Measurements from ENCODE around the gene UQCRH.
A peak's percentile ranks its signal among the peaks of the same experiment; 100 is the strongest.

UQCRH gene
- total RNA-seq, result 61.2 to 119 reads per million in 2 experiments

DNA sequence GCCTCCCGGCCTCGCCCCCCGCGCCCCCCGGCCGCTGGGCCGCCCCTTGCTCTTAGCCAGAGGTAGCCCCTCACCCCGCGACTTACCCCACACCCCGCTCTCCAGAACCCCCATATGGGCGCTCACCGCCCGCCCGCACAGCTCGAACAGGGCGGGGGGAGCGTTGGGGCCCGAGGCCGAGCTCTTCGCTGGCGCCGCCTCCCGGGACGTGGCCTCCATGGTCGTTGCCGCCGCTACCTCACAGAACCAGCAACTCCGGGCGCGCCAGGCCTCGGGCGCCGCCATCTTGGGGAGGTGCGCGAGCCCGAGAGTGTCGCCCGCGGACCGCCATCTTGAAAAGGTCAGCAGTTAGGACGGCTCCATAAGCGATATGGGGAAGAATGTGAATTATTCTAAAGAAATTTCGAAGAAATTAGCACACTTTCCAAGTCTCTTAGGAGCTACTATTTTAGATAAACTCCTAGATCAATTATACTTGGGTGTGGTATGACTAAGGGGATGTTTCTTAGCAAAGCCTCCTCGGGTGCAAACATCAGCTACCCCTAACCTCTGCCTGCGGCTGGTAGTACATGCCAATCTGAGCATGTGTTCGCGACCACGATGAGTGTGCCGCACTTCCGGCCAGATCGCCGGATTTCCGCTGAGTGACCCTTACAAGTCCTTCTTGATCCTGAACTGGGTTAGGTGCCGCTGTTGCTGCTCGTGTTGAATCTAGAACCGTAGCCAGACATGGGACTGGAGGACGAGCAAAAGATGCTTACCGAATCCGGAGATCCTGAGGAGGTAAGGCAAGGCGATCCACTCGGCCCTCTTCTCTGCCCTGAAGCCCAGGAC is at the start of gene UQCRH, which contains the start of gene LRRC41:
Gene UQCRH, plus strand, starts transcription at position 661 of the 834 bp plus-strand sequence. Its CDS starts 69 bp downstream, at position 730.
Gene LRRC41, minus strand, starts transcription at position 579 of the 834 bp plus-strand sequence. Its CDS starts 294 bp downstream, at position 285.
- peak; percentile 88 for DNase-seq (ENCODE audit: low read depth)

DNA sequence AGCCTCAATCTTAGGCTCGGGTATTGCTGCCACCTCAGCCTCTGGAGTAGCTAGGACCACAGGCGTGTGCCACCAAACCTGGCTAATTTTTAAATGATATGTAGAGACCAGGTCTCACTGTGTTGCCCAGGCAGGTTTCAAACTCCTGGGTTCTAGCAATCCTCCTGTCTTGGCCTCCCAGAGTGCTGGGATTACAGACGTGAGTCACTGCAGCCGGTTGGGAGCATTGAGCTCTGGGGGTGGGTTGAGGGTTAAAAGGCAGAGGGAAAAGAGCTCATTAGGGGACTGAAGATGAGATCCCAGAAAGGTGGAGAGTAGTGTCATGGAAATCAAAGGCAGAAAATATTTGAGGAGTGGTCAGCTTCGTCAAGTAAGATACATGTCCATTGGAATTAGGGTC is 48.8 kb upstream of the UQCRH start:
- DNase-seq (ENCODE audit: low read depth), result no peak

DNA sequence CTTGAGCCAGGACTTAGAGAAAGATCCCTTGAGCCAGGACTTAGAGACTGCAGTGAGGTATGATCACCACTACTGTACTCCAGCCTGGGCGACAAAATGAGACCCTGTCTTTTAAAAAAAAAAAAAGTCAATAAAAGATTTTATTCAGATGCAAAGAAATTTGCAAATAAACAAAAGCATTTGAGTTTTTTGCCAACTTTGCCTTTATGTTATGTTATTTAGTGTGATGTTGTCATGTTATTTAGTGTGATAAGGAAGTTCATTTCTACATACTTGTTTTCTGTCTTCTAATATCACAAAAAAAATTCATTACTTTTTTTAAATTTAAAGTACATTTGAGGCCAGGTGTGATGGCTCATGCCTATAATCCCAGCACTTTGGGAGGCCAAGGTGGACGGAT is 47.0 kb upstream of the UQCRH start:
- no peak for DNase-seq (ENCODE audit: low read depth)

DNA sequence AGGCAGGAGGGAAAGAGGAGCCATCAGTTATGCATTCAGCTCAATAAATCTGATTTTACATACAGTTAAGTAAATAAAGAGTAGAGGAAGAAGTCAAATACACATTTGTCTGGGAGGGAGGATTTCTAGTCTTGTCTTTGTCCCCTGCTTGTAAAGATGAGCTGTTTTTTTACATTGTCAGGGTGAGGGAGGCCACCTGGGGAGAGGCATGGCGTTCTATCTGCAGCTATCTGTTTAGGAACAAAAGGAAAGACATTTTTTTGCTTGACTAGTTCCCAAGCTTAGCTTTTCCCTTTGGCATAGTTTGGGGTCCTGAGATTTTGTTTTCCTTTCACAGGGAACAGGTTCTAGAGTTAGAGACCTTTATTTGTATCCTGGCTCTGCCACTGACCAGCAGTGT is 41.0 kb upstream of the UQCRH start:
- DNase-seq (ENCODE audit: low read depth), result no peak

DNA sequence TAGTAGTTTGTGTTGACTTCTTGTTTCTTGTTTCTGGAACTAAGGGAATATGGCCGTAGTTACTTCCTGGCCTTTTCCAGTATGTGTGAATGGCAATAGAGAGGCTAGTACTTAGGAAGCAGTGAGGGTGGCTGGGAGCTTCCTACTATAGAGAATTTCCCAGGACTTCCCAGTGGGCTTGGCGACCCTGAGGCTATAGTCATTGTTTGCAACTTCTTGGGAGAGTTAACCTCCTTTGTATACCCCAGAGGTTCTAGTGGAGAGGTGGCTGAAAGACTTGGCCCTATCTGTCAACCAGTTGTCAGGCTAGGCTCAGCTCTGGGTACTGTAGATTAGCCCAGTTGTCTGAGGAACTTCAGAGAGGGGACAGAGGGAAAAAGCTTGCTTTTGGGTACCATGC is 40.4 kb upstream of the UQCRH start:
- DNase-seq (ENCODE audit: low read depth), result no peak

DNA sequence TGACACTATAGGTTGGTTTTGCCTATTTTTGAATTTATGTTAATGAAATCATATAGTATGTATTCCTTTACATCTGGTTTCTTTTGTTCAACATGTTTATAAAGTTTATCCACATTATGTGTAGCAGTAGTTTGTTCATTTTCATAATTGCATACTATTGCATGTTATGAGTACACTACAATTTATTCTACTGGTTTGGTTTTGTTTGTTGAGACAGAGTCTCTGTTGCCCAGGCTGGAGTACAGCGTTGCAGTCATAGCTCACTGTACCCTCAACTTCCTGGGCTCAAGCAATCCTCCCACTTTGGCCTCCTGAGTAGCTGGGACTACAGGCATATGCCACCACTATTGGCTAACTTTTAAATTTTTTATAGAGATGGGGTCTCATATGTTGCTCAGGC is 34.9 kb upstream of the UQCRH start:
- DNase-seq (ENCODE audit: low read depth), result no peak

DNA sequence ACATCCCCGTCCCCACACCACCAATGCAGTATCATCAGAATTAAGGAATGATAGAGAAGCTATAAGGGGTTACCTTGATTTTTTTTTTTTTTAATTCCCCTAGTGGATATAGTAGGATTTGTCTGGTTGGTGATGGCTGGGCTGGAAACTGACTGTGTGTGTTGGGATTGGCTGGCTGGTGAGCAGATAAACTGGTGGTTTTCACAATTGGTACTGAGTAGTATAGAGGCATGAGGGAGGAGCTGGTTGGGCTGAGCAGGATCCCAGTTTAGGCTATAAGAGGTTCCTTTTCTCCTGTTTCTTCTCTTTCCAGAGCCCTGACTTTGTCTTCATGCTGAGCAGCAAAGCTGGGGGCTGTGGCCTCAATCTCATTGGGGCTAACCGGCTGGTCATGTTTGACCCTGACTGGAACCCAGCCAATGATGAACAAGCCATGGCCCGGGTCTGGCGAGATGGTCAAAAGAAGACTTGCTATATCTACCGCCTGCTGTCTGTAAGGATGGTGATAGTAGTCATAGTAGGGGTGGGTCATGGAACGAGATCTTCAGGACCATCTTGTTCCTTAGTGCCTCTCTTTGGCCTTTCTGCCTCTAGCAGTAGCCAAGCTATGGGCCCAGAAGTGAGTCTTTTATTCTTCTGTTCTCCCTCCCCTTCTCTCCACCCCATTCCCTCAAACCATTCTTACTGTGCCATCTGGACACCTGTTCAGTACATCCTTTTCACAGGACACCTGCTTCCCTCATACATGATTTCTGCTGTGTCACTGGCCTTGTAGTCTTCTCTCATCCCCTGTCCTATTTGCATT is 29.1 kb upstream of the UQCRH start:
- no peak for DNase-seq (ENCODE audit: low read depth)

DNA sequence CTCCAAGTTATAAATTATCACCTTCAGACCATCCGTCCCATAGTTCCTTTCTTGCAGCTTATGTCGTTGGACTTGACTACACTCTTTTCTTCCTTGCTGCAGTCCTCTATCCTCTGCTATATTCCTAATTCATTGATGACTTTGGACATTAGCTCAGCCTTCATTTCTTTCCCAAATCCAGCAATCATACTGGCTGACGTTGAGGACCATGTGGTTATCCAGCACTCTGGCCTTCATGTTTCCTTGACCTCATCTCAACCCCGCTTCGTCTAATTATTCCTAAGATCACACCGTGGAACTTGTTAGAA is 28.5 kb upstream of the UQCRH start:
- DNase-seq (ENCODE audit: low read depth), result no peak

DNA sequence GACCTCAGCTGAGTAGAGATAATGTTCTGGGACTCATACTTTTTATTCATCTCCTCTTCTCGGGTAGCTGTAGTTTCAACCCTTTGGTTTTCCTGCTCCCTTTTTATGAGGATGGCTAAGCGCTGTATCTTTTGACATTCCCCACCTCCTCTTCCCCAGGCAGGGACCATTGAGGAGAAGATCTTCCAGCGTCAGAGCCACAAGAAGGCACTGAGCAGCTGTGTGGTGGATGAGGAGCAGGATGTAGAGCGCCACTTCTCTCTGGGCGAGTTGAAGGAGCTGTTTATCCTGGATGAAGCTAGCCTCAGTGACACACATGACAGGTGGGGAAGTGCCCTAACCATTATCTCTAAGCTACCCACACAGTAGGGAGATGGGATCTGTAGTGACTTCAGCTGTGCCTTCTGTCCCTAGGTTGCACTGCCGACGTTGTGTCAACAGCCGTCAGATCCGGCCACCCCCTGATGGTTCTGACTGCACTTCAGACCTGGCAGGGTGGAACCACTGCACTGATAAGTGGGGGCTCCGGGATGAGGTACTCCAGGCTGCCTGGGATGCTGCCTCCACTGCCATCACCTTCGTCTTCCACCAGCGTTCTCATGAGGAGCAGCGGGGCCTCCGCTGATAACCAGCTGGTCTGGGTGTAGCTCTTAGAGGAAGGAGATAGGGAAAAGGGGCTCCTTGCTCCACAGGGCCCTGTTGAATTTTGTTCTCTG is 25.7 kb upstream of the UQCRH start:
- DNase-seq (ENCODE audit: low read depth), result no peak

DNA sequence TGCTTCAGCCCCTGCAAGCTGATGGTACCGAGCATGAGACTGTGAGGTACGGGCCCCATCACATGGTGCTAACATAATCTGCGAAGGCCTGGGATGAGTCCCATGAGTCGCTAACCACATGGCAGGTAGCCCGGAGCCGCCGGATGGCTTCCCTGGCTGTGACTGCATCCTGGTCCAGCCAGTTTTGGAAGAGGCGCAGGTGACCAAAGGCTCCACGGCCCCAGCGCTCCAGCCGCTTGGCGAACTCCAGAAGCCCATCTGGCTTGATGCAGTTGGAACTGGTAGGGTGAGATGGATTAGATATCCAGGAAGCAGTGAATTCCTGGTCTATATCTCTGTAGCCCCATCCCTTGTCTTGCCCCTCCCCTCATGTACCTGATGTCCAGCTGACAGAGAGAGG is 24.7 kb upstream of the UQCRH start:
- DNase-seq (ENCODE audit: low read depth), result no peak

DNA sequence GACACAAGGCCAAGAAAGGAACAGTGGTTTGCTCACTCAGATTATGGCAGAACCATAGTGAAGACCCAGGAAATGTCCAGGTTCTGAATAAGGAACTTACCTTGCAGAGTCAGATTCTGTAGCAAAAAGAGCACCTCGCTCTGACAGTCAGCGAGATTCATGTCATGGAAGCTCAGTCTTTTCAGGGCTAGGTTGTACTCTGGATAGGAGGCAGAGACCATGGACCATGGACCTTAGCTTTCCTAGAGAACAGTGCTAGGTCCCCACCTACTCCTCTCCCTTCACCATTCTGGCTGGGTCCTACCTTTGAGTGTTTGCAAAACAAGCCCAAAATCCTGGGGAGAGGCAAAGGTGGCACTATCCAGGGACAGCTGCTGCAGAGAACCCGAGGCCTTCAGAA is 23.4 kb upstream of the UQCRH start:
- no peak for DNase-seq (ENCODE audit: low read depth)

DNA sequence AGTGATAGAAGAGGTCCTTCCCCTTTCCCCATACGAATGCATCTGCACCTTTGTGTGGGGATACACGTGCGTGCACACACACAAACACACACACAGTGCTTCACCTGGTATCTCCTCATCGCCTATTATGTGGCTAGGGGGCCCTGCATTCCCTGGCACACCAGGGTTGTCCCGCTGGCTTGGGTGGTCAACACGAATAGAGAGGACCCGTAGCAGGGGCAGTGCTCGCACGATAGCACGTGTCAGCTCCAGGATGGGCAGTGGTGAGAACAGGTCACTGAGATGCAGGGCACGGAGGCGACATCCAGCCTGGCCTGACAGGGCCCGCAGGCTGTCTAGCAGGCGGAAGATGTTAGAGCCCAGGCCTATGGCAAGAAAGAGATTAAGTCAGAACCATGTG is 22.5 kb upstream of the UQCRH start:
- DNase-seq (ENCODE audit: low read depth), result no peak

DNA sequence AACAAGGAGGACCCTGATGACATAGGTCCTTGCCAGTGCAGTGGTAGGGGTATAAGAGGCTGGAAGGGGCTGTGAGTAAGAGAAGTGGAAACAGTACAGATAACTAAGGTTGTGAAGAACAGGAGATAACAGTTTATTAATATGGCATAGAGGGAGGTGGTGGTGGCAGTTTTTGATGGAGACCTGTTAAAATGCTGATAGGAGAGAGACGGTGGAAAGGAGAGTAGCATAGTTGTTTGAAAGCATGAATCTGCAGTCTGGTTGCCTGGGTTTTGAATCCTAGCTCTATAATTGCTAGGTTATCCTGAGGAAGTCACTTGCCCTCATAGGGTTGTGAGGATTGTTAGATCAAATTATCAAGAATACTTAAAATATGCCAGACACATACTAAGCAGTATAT is 19.4 kb upstream of the UQCRH start:
- no peak for DNase-seq (ENCODE audit: low read depth)

DNA sequence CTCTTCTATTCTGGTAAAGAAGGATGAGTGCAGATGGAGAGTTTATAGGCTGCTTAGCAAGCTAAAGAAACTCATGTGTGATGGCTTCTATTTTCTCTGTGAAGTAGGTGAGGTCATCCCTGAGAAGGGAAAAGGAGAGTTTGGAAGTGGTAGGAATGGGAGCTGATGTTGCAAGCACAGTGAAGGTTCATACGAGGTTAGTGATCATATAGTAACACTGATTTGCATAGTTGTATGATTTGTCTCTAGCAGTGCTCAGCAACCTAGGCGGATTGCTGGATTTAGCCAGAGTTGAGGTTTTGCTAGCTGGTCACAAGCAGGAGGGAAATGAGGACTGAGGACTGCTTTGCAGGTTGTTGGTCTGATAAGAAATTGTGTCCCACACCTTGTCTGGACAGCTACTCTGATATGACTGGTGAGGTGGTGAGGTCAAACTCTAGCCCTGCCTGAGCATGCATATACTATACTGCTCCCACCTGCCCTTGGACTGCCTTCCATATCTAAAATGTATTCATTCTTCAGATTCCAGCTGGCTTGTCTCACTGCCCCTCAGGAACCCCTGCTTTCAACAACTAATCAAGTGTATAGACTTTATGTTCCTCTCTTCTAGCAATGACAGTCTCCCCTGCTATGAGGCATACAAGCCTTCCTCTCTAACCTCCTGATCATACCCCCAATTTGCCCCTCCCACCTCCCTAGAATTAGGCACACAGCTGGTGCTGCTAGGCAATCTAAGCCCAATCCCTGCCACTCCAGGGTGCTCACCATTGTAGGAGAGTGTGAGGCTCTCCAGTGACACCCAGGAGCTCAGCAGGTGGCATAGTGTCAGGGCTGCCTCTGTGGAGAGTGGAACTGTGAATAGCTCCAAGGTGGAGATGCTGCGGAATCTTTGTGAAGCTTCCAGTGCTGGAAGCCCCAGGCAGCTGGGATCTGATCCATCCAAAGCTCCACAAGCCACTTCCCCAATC is 18.6 kb upstream of the UQCRH start:
- DNase-seq (ENCODE audit: low read depth), result no peak

DNA sequence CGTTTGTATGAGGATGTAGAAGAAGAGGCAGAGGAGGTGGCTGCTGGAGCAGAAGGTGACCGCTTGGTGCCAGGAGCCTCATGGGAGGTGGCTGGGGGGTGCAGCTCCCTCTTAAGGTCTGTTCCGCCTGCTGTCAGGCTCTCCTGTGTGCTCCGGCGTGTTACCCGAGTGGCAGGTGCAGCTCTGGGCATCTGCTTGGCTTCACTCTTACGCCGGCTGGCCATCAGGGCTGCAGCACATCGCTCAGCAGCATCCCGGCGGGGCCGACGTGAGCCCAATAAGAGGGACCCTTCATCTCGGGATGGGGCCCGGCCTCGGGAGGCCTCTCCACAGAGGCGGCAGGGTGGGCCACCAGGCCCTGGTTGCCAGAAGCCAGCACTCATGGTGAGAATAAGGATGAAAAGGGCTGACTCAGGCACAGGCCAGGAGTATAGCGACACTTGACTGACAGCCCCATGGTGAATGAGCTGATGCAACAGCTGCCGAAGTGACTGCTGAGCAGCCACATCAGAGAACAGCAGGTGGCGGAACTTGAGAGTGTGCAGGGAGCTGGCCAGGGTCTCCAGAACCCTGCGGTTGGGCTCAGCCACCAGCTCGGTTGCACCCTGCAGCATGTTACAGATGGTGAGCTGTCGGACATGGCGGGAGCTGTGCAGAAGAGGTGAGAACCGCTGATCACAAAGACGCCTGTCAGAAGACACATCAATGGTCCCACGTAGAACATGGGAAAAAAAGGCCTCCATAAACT is 17.6 kb upstream of the UQCRH start:
- peak; percentile 7 for DNase-seq (ENCODE audit: low read depth)

DNA sequence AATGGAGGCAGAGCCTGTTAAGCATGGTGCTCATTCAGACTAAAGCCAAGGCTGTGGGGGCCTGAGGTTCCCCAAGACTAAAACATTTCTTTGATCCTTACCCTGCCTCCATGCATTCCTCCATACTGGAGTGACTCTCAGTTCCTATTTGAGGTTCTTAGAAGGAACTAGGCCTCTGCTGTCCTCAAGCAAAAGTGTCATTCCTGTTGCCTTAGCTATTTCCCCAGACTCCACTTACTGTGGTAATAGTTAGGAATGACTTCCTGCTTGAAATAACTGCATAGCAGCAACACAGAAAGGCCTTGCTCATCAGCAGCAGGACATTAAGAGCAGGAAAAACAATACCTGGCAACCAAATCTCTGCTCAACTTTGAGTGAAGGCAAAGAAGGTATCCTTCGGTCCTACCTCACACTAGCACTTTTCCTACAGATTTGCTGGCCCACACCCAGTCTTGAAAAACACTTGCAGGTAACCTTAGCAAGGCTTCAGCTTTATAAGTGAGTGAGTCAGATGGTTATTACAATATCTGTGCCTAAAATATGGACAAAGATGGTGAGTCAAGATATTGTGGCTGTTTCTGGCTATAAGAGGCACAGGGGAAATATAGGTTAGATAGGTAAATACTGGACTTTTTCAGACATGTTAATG is 14.9 kb upstream of the UQCRH start:
- DNase-seq (ENCODE audit: low read depth), result no peak

DNA sequence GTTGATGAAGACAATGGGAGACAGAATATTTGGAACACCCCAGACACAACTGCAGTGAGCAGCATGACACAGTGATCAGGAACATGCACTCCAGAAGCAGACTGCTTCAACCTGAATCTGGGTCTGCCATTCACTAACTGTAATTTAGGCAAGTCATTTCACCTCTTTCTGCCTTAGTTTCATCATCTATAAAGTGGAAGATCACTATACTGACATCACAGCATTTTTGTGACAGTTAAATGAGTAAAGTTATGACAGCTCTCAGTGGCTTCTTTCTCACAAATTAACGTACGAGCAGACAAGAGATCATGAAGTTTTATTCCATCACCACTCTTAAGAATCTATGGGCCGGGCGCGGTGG is 14.4 kb upstream of the UQCRH start:
- DNase-seq (ENCODE audit: low read depth), result no peak

DNA sequence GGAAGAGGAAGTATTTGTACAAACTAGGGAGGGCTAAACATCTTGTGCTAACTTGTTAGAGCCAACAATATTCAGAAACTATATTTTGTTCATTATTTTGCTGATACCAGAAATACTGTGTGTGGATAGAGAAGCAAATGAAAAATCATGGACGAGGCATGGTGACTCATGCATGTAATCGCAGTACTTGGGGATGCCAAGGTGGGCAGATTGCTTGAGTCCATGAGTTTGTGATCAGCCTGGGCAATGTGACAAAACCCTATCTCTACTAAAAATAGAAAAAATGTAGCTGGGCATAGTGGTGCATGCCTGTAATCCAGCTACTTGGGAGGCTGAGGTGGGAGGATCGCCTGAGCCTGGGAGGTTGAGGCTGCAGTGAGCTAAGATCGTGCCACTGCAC is 13.5 kb upstream of the UQCRH start:
- DNase-seq (ENCODE audit: low read depth), result no peak

DNA sequence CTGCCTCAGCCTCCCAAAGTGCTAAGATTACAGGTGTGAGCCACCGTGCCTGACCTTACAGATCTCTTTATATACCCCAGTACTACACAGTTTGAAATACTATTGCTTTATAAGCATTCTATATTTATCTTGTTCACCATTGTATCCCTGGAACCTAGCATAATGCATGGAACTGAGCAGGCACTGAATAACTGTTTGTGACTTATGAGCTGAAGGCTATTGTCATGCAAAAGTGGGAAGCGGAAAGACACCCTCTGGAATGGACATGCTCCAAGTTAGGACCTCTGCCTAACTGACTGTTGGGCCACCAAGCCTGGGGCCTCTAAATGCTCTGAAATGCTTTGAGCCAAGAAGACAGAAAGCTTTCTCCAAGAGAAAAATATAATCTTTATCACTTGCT is 8.2 kb upstream of the UQCRH start:
- DNase-seq (ENCODE audit: low read depth), result no peak

DNA sequence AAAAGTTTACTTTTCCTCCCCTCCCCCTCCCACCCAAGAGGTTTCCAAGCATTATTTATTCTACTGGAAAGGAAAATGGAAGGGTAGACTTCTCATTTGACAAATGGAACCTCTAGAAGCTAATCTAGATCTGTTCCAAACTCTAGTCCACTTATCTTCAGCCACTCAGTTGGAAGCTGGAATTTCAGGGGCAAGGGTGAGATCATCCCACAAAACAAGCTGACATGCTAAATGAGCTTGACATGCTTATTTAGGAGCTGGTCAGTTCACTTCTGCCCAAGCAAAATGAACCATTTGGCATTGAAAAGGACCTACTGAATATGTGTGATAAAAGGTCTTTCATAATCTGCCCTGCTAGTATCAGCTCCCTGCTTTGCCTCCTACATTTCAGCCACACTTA is 5.1 kb upstream of the UQCRH start:
- no peak for DNase-seq (ENCODE audit: low read depth)

Data from T follicular helper cell (primary cell).